HG02571 (cell line): ENCODE measurements around the gene MYCBP2.
"Not testable (repeated sequence)": the region's sequence is repeated elsewhere in the genome, so short reads cannot be mapped to it uniquely, and the experiment has no call there.

Experiments used
- ATAC-seq: cut with Tn5 transposase; IDR thresholded peaks from one replicate; pipeline ENCODE4 v1.9.1; 2021; ENCODE audit warnings: mild to moderate bottlenecking, moderate library complexity; ENCODE audit not compliant: unreplicated experiment

Gene MYCBP2

GRCh38 chr13:77215543-77215942 is 111.4 kb downstream of the MYCBP2 start:
- no peak for ATAC-seq

GRCh38 chr13:77213644-77214043 is 113.2 kb downstream of the MYCBP2 start:
- no peak for ATAC-seq

GRCh38 chr13:77207943-77208342 is 119.0 kb downstream of the MYCBP2 start:
- ATAC-seq = no peak

- not testable (repeated sequence) for ATAC-seq
These were observed 127.9 kb downstream of the MYCBP2 start for GRCh38 chr13:77198995-77199394.

GRCh38 chr13:77196052-77196618 is 130.8 kb downstream of the MYCBP2 start:
- ATAC-seq = no peak

GRCh38 chr13:77190349-77190958 is 136.4 kb downstream of the MYCBP2 start:
- ATAC-seq = no peak

GRCh38 chr13:77185721-77186120 is 141.2 kb downstream of the MYCBP2 start:
- no peak for ATAC-seq

GRCh38 chr13:77184455-77184854 is 142.4 kb downstream of the MYCBP2 start:
- peak; percentile 93 for ATAC-seq

- ATAC-seq = no peak
These were observed 146.9 kb downstream of the MYCBP2 start for GRCh38 chr13:77180011-77180410.

GRCh38 chr13:77177646-77178045 is 149.2 kb downstream of the MYCBP2 start:
- ATAC-seq = no peak

- ATAC-seq = no peak
These were observed 150.5 kb downstream of the MYCBP2 start for GRCh38 chr13:77176350-77176749.

- no peak for ATAC-seq
These were observed 154.2 kb downstream of the MYCBP2 start for GRCh38 chr13:77172650-77173049.

- no peak for ATAC-seq
These were observed 155.4 kb downstream of the MYCBP2 start for GRCh38 chr13:77171451-77171850.

GRCh38 chr13:77168237-77168636 is 158.7 kb downstream of the MYCBP2 start:
- ATAC-seq = no peak

GRCh38 chr13:77150651-77151050 is 176.2 kb downstream of the MYCBP2 start:
- no peak for ATAC-seq

- ATAC-seq = no peak
These were observed 183.5 kb downstream of the MYCBP2 start for GRCh38 chr13:77143431-77143830.

GRCh38 chr13:77139306-77139705 is 187.6 kb downstream of the MYCBP2 start:
- ATAC-seq = no peak

GRCh38 chr13:77138813-77139212 is 188.1 kb downstream of the MYCBP2 start:
- no peak for ATAC-seq

GRCh38 chr13:77136902-77137420 is 189.9 kb downstream of the MYCBP2 start:
- ATAC-seq = no peak

GRCh38 chr13:77124423-77124822 is 202.5 kb downstream of the MYCBP2 start:
- ATAC-seq = no peak

GRCh38 chr13:77118134-77118533 is 208.8 kb downstream of the MYCBP2 start:
- no peak for ATAC-seq

- no peak for ATAC-seq
These were observed 212.6 kb downstream of the MYCBP2 start for GRCh38 chr13:77114271-77114670.

- no peak for ATAC-seq
These were observed 213.4 kb downstream of the MYCBP2 start for GRCh38 chr13:77113496-77113895.
